Lower leg skin (tissue), 3 donors: ENCODE measurements around the gene NRF1.

ENCODE experiments used
- CTCF ChIP-seq, 3 donors: fragments of 450-650 bp; IDR thresholded peaks; one replicate each; pipeline ENCODE4 v1.5.1; 2016; ENCODE audit warnings: antibody characterized with exemption in 3 of 3, mild to moderate bottlenecking in 3 of 3, moderate library complexity in 2 of 3
- POLR2A ChIP-seq, 2 donors: fragments of 450-650 bp; IDR thresholded peaks; one replicate each; pipeline ENCODE4 v1.6.1; 2016 to 2017; ENCODE audit warnings: antibody characterized with exemption in 2 of 2, mild to moderate bottlenecking in 1 of 2, moderate library complexity in 1 of 2

- TF ChIP-seq CTCF (IDR thresholded peaks at IDR 0.05) (no peak), POLR2A (IDR thresholded peaks at IDR 0.05) (no peak)
These were observed 103.1 kb downstream of the NRF1 start for GRCh38 chr7:129714514-129715063.
